Stimulated activated CD4-positive, alpha-beta T cell treated with anti-CD3 and anti-CD28 coated beads, Interleukin-4, amount 100 ng/mL, for 24 hours (primary cell): Measurements from ENCODE around the gene PLEKHA1.
A peak's percentile ranks its signal among the peaks of the same experiment; 100 is the strongest.

Experiments
- DNase-seq: peaks from one replicate; pipeline ENCODE4 v3.0.0-alpha.2; 2020

PLEKHA1 gene

DNA sequence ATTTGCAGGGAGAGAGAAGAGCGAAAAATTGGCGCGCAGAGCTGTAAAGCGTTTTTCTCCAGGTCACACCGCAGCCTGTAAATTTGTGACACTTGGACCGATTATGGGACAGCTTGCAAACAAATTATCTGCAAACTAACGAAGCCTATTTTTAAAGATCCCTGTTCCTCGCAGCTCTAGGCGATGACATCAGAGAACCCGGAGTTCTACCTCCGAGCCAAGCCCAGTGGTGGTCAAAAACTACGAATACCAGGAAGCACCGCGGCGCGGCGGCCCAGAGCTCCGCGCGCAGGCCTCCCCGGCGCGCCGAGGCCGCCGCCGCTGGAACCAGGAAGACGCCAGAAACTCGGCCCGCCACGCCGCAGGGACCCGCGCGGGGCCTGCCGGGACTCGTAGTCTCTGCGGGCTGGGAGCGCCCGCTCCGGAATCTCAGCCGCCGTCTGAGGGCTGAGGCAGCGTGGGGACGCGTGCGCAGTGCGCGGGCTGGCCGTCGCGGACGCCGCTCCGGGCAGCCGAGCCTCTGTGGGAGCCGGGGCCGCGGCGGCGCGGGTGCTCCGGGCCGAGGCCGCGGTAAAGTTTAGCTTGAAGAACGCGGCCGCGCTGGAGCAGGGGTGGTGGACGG lies at the start of gene PLEKHA1:
Gene PLEKHA1 (plus strand): TSS at position 472 of the 622 bp plus-strand sequence. CDS start 18,493 bp downstream, outside the sequence.
- peak; percentile 92 for DNase-seq

DNA sequence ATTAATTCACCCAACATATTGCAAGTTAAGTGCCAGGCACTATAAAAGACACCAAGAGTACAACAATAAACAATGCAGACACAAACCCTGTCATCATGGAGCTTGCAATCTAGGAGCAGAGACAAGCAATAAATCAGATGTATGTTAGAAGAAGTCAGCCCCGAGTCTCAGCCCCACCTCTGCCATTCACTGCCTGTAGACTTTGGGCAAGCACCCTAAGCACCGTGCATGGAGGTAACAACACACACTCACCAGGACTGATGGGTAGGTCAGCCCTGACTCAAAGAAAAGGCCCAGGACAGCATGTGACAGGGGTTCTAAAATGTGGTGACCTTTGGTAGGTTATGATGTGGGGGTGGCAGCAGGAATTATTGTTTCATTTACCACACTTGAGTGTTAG lies 49.3 kb upstream of the PLEKHA1 start:
- no peak for DNase-seq

DNA sequence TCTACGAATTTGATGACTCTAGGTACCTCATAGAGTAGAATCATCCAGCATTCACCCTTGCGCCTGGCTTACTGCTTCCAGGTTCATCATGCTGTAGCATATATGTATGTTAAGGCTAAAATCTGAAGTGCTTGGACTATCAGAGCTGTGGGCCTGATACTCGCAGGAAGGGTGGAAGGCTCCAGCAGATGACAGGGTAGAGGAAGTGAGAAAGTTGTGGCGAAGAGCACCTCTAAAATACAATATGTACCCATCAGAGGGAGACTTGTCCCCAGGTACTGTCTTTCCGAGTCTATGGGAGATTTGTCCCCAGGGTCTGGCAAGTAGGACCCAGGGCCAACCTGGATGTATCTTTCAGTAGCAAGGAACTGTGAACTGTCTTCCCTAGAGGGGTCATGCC lies 48.1 kb upstream of the PLEKHA1 start:
- no peak for DNase-seq

DNA sequence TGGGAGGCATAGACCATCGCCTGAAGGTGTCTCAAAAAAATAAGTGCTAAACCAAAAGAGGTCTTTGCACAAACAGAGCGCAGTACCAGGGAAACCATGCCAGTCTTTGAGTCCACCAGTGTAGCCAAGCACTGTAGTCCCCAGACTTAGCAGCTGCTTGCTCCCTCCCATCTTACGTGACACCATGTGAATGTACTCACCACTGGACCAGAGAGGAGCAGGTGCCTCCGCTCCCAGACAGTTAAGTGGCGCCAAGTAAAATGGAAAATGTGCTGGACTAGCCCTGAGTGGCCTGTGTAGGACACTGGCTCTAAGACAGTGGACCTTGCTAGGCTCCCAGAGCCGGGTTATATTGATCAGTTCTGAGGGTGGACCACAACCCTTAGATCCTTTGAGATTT lies 47.7 kb upstream of the PLEKHA1 start:
- DNase-seq = no peak

DNA sequence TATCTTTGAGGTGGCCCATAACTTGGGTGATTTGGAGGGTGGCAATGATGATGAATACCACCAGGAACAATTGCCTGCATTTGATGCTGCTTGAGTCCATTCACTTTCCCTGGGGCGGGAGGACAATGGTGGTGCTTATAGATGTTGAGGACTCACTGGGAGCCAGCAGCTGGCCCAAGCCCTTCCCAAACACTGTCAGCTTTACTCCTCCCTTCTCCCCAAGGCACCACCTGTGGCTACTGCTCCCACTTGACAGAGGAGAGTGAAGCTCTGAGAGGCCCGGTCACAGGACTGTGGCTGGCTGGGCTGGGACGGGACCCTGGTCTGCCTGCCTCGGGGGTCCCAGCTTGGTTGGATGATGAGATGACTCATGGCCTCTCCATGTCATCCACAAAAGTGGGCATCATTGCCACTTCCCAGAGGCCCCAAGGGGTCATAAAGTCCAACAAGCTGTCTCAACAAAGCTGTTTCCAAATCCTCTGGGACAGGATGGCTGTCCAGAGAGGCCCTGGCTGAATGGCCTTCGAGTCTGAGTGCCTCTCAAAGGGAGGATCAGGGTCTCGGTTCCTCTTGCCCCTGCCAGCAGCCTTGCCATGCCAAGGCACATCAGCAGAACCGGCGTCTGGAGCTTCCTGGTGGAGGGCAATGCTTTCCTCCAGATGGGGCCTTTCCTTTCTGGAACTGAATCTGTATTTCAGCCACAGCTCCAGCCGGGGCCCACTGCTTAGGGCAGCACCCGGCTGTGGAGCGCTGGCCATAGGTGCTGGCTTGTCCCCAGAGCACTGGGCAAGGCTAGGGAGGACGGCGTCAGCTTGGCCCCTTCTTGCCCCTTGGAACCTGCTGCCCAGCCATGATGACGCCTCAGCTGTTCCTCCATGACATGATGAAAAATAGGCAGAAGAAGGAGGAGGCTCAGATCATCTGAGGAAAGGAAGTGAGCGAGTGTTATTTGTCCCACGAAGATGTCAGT lies 47.0 kb upstream of the PLEKHA1 start:
- DNase-seq = no peak

DNA sequence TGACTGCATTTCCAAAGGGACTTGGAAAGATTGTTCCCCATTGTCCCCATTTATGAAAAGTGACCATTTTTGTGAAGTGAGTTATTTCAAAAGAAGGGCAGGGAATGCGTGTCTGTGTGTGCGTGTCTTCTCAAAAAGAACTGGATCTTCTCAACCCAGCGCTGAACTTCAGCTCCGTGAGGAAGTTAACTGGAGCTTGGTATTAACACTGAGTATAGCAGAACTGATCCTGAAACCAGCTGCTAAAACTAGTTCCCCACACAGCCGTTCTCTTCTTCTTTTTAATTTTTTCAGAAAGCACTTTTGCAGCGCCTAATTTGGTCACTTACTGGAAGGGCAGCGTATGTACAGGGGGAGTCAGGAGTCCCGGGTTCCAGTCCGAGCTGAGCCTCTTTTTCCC lies 45.8 kb upstream of the PLEKHA1 start:
- DNase-seq = no peak

DNA sequence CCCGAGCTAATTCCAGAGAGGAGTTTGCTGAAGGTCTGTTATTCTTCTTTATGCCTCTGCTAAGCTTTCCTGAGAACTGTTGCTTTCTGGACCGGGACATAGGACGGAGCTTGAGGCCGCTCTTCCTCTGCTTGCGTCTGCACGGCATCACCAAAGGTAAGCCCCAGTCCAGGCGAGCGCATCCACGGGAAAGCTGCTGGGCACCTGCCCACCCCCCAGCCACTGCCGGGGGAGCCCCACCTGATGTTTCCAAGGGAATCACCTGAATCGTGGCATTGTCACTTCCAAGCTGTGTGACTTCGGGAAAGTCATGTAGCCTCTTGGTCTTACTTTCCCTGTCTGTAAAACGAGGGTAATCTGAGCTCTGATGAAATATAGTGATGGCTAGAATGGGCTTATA lies 45.1 kb upstream of the PLEKHA1 start:
- DNase-seq = no peak

DNA sequence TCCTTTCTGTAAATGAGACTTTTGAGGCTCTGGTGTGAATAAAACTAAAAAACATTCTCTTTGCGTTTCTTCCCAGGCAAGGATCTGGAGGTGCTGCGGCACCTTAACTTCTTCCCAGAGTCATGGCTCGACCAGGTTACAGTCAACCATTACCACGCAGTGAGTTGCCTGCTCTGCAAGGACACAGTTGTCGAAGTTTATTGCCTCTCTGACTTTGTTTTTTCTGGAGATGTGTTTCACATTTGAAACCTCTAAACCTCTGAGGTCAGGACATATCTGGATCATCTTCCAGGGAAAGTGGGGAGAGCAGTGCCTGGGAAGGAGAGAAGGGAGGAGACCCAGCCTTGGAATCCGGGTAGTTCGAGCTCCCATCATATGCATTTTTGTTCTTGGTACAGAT lies 43.4 kb upstream of the PLEKHA1 start:
- no peak for DNase-seq

DNA sequence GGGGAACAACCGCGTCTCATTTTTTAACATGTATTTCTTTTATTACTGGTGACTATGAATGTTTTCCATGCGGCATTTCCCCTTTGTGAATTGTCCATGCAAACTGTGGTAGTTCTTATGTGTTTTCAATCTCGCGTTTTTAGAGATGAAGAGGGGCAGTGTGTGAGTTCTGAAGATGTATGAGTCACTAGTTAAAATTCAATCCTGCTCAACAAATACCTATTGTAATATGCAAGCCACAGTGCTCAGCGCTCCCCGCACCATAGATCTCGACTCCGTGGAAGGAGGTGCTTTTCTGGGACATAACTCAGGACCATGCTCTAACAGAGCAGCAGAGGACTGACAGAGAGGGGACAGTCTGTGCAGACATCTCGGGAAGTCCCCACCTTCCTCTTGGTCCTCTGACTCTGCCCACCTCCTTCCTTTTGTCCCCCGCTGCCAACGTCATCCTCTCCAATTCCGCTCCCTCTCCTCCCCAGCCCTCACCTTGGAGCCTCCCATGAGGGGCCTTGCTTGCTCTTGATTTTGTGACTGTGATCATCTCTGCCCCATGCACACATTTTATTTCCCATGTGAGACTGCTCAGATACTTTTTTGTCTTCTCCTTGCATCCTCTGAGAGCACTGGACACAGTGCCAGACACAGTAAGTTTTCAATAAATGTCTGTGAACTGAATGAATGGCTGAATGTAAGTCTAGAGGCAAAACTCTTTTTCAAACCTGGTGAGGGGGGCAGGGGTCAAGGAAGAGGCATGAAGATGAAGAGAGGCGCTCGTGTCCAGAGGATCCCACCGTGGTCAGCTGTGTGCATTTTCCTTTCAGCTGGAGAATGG lies 42.7 kb upstream of the PLEKHA1 start:
- no peak for DNase-seq

DNA sequence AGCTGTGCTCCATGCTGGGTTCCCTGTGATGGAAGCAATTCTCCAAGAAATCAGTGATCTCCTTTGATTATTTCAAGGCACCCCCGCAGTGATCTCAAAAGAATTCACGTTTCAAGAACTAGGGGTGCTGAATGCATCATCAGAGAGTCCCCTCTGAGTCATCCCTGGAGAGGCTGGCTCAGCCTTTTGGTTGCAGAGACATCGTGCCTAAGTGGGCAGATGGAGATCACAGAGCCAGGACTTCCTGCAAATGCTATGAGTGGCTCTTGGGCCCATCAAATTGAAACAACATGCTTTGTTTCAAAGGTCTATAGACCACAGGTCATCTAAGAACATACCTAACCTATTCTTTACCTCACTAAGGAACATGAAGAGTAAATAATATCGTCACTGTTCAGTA lies 41.5 kb upstream of the PLEKHA1 start:
- no peak for DNase-seq

DNA sequence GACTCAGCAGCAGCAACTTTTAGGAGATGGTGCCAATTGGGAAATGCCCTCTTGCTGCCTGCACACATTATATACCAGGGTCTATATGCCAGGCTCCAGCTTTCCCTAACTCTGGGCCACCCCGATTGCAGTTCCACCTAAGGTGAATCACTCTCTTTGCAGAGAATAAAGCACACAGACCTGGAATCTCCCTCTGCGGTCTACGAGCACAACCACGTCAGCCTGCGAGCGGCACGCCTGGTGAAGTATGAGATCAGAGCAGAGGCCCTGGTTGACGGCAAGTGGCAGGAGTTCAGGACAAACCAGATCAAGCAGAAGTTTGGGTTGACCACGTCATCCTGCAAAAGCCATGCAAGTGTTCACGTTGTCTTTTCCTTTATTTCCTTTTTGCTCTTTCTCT lies 38.2 kb upstream of the PLEKHA1 start:
- DNase-seq = no peak

DNA sequence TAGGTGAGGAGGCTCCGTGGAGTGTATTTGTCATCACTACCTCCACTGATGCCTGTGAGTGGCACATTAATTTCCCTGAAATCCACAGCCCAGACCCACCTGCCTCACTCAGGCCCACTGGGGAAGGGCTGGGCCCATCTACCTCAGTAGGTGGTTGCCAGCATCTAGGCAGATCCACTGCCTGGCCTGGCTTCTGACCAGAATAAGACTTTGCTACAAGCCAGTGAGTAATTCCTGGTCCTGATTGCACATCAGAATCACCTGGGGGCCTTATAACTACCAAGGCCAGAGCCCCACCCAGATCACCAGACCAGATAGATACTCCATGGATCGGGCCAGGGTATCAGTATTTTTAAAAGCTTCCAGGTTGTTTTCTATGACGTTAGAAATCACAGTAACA lies 37.5 kb upstream of the PLEKHA1 start:
- DNase-seq = no peak

DNA sequence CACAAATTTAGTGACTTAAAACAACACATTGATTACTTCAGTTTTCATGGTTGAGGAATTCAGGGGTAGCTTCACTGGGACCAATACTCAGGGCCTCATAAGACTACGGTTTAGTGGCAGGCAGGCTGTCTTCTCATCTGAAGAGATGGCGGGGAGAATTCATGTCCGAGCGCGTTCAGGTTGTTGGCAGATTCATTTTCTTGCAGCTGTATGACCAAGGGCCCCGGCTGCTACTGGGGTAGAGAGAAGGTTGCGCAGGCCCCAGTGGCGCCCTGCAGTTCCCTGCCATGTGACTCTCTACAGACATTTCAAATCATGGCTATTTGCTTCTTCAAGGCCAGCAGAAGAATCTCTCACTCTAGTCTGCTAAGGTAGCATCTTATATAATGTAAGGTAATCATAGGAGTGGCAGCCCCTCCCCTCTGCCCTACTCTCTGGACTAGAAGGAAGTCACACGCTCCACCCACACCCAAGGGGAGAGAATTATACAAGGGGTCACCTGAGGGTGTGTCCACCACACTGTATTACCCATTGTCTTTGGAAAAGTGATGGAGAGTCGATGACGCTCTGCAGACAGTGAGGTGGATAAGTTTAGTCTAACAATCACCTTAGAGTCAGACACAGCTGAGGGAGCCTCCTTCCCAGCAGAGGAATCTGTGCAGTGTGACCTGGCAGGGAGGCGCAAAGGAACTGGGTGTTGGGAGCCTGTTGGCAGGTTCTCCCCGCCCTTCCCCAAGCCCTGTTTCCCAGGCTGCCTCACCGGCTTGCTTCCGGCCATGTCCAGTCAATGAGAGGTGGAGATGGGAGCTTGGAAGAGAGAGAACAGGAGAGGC lies 35.7 kb upstream of the PLEKHA1 start:
- no peak for DNase-seq

DNA sequence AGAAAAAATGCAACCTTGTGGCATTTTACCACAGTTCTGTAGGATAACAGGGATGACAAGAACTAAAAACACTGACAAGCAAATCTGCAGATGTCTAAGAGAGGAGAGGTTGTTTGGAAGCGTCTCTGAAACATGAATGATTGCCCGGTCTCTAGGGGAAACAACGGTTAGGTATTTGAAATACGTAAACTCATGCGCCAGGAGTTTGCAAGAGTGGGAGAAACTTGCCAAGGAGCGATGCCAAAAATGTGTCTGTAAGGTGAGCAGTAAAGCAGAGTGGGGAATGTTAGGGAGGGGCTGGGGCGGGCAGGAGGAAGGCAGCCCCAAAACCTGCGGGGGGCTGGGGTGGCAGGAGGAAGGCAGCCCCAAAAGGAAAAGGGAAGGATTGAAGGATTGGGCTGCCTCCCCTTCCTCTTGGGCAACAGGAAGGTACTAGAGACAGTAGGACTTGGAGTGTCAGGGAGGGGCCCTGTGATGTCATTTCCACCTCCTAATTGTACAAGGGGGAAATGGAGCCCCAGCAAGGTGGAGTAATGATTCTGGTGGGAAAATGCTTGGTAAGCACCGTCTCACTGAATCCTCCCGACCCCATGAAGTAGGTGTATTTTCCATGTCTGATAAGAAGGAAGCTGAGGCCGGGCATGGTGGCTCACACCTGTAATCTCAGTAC lies 33.2 kb upstream of the PLEKHA1 start:
- DNase-seq = no peak

DNA sequence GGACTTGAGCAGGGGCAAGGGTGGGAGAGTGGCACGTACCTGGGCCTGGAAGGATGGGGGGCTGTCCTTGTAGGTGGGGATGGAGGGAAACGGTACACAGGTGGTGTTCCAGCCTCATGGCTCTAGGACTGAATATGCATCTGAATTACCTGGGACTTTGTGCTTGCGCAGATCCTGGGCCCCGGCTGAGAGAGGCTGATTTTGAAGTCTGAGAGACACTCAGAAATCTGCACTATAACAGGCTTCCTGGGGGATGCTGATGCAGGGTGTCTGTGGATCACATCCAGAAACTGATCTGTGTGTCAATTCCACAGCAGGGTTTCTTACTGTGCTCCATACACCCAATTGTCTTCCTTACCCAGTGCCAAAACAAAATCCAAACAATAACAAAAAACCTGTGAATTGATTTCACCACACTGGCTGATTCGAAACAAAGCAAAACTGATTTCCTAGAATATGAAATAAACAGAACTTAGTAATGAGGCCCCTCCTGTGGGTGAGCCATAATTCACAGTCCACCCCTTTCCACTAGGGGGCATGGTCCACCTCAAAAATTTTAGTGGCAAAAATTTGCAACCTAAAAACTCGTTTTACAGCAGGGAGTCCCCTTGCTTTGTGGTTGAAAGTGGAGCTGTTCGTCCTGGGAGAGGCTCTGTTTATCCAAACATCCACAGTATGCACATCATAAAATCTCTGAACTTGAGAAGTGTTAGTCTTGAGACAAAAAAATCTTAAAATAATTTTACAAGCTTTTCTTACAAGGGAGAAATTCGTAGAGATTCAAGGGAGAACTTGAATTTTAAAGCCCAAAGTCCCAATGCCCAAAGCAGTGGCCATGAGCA lies 32.0 kb upstream of the PLEKHA1 start:
- DNase-seq = peak; percentile 64

DNA sequence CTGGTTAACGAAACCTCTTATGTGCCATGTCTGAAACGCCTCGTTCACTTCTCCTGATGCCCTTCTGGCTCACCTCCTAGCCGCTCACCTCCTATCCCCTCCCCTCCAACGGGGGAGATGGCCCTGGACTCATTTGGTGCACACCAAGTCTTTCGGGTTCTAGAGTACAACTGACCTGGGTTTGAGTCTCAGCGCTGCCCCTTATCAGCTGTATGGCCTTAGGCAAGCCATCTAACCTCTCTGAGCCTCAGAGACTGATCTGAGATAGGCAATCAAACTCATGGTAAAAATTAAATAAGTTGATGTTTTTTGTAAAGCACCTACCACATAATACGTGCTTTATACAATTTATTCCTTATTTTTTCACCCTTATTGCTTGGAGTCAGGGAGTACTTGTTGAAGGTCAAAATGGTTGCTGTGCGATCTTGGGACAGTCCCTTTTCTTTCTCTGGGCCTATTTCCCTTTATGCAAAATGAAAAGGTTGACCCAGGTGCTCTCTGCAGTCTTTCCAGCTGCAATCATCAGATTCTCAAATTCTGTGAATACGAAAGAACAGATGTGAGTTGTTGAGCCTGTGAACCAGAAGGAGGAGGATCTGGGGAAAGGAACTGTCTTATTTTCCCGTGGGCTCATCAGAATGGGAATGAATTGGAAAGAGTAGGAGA lies 31.2 kb upstream of the PLEKHA1 start:
- no peak for DNase-seq

DNA sequence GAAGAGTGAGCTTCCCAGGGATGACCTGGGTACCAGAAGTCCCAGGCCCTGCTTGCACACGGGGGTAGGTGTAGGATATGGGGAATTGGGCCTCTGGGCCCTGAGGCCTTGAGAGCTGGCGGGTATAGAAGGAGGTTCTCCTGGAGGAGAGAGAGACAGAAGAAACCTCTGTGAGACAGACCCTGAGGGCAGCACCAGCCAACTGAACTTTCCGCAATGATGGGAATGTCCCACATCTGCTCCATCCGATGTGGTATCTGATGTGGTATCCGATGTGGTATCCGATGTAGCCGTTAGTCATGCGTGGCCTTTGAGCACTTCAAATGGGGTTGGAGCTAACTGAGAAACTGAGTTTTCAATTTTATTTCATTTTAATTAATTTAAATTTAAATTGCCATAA lies 30.6 kb upstream of the PLEKHA1 start:
- no peak for DNase-seq

DNA sequence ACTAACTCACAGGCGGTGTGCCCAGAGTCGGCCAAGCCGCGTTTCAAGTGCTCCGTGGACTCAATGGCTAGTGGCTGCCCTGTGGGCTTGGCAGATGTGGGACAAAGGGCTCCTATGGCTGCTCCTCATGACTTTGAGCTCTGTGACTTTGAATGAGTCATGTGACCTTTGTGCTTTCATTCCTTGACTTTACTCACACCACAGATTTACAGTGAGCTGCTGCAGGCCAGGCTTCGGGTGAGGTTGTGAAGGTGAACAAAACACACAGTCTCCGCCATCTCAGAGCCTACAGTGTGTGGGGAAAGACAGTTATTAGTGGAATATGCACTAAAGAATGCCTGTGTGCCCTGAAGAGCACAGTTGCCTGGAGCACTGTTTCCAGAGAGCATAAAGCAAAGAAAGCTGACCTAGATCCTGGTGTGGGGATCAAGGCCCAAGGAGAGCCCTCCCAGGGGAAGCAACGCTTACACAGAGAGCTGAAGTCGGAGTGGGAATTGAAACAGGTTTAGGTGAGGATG lies 29.7 kb upstream of the PLEKHA1 start:
- no peak for DNase-seq

DNA sequence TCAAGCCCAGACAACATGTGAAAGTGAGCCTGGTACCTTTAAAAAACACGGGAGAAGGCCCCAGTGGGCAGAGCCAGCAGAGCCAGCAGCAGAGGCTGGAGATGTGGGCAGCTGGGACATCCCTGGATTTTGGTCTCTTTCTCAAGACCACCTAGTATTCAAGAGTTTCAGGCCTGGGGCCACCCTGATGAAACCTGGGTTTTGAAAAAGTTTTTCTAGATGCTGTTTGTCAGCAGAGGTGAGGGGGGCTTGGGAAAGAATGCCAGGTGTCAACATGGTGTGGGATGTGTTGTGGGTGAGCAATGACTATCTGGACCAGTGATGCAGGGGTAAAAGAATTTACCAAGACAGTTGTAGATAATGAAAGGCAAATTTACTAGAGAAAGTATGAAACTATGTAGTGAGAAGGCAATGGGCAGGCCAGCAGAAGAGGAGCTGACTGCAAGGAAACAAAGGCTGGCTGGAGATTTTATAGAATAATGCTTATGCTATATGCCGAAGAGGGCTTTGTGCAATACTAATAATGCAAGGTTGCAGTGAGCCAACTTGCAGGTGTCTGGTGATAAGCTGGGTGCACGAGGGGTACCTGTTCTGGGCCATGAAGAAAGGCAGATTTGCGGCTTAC lies 28.1 kb upstream of the PLEKHA1 start:
- no peak for DNase-seq
